Measurements from ENCODE around the gene ALG5.

DNA sequence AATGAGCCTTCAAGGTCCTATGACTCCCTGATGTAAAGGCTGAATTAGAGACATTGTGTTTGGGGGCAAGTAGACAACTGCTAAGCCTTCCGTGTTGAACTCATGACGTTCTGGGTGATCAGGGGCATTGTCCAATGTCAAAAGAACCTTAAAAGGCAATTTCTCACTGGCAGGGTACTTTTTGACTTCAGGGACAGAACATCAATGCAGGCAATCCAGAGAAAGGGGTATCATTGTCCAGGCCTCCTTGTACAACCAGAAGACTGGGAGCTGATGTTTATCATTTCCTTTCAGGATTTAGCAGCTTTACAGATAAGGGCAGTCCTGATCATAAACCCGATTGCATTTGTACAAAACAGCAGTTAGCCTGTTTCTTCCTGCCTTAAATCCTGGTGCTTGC, 54.1 kb downstream of the ALG5 start:
- TF ChIP-seq, protein P1, sequence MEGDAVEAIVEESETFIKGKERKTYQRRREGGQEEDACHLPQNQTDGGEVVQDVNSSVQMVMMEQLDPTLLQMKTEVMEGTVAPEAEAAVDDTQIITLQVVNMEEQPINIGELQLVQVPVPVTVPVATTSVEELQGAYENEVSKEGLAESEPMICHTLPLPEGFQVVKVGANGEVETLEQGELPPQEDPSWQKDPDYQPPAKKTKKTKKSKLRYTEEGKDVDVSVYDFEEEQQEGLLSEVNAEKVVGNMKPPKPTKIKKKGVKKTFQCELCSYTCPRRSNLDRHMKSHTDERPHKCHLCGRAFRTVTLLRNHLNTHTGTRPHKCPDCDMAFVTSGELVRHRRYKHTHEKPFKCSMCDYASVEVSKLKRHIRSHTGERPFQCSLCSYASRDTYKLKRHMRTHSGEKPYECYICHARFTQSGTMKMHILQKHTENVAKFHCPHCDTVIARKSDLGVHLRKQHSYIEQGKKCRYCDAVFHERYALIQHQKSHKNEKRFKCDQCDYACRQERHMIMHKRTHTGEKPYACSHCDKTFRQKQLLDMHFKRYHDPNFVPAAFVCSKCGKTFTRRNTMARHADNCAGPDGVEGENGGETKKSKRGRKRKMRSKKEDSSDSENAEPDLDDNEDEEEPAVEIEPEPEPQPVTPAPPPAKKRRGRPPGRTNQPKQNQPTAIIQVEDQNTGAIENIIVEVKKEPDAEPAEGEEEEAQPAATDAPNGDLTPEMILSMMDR (IDR thresholded peaks at IDR 0.05) = no peak
- TF ChIP-seq POLR2A (IDR thresholded peaks at IDR 0.05) = no peak
